Measurements from ENCODE around the gene UNC13B.
A peak's percentile ranks its signal among the peaks of the same experiment; 100 is the strongest.

UNC13B gene

DNA sequence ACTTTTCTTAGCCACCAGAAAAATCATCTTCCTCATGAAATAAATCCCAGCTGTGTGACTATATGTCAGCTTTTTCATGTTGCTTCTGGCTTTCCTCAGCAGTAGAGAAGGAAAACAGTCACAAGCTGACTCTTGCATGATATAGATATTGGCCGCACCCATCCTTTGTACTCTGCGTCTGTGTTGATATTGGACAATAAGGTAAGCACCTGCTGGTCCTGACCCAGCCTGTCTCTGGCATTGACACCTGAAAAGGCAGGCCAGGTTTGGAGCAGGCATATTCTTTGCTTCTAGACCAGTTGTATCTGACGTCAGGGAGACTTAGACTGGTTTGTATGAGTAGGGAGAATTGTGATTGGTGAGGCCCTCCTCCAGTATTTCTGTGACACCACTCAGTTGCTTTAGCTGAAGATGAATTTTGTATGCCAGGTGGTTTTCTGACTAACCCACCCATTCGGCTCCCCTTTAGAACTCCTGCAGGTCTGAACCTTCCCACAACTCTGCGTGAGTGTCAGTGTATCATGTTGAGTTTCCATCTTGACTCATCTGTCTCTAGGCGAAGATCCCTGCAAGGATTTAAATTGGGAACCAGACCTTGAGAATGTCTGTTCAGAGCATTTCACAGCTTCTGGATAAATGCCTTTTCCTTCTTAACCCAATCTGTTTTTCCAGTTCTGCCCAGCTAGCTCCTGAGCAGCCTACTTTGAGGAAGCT lies 176.9 kb downstream of the UNC13B start:
- no peak for FAIRE-seq

DNA sequence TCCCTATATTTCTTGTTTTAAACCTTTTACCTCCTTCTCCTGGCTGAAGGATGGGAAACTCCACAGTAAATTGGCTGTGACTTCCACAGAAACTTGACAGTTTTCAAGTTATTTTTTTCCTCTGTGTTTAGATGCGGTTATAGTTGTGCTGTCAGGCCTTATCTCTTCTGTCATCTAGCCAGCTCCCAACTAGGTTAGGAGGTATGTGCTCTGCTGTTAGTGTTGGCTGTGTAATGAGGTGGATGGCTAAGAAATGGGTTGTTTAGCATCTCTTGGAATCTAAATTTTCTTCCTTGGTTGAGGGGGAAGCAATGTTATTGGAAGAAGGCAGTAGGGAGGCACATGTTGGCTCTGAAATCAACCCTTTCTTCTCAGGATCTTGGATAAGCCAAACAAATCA lies 178.2 kb downstream of the UNC13B start:
- no peak for FAIRE-seq

DNA sequence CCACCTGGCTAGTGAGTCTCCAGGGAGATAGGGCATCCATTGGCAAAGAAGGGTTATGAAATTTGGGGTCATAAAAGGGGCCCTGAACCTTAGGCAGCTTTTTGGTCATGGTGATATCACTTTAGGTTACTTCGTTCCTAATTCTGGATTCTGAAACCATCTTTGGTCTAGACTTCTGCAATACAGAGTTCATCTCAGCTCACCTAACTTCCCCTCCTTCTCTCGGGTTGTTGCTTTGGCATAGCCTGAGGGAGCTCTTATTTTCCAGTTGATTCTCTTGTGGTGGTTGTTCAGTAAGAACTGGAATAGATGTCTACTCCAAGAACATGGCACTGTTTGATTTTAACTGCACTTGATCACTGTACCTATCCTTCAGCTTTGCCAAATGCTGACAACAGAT lies 179.2 kb downstream of the UNC13B start:
- no peak for FAIRE-seq

DNA sequence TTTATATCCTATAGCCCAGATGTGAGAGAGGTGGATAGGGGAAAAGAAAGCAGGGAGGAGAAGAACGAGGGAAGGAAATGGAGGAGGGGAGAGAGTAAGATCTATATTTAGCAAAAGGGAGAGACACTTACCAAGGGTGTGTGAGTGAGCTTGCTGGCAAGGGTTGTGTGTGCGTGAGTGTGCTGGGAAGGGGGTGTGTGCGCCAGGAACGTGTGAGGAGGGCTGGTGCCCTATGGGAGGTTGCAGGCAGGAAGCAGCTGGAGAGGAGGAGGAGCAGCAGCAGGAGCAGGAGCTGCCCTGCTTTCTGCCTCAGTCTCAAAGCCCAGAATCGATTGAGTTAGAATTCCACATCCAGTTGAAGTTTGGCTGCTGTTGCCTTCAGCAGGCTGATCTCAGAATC lies 179.8 kb downstream of the UNC13B start:
- FAIRE-seq: no peak

DNA sequence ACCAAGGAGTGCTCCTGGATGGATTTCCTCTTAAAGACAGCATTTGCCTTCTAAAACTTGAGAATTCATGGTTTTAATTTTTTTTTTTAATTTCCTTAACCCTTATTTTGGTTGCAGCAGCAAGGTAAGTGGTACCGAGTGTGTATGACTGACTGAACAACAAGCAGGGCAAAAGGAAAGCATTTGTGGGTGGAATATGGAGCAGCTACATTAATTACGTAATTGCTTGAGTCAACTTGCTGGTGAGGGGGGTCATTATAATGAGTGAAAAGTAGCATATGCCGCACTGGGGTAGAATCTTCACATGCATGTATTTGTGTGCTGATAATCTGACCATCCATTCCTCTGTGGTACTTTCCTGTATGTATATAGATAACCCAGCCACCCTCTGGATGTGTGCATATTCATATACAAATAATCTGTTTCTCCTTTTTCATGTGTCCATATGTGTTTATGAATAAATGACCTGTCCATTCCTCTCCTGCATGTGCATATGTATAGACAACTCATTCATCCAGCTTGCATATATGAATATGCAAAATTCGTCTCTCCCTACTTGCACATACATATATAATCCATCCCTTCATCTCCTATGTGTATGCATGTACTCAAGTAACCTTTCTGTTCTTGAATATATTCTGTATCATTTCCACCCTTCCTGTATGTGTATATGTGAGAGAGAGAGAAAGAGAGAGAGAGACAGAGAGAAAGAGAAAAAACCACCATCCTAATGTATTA lies 180.6 kb downstream of the UNC13B start:
- no peak for FAIRE-seq

DNA sequence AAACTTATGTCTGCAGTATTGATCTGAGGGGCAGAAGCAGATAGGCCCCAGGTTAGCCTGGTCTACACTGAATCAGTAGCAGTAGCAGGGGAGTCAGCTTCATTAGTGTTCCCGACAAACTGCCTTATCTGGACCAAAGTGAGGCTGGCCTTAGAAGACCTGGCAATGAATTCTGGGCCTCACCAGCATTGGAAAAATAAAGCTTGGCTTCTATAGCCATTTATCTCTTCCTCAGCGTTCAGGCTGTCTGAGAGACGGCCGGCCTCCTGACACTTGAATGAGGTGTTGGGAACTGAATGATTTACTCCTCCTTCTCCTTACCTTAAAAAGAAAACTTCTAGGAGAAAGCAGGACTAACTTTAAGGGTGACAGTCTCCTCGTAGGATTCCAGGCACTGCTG lies 186.3 kb downstream of the UNC13B start:
- no peak for FAIRE-seq

DNA sequence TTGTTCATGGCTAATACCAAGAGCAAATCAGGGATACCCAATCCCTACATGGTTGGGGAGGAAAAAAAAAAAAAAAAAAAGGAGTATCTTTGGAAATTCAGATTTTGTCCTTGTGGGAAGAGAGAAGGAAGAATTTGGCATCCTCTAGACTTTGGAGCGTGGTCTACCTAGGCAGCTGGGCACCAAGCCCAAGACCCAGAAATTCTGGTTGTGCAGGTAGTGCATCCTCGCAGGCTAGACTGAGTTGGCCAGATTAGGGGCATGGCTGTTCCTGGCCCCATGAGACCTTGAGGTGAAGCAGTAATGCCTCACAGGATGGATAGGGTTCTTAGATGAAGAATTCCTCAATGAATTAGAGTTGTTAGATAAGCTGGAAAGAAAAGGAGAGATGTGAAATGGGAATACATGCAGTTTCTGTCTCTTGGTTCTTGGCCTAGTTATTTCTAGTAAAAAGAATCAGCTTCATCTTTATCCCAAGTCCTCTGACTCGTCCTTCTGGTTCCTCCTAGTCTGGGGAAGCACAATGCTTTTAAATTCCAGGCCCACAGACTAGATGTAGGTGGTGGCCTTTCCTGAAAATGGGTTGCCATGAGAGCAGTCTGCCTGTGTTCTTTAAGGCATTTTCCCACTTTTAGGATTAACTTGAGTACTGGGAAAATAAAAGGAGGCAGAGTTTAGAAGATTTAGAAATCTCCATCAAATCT lies 187.6 kb downstream of the UNC13B start:
- no peak for FAIRE-seq

DNA sequence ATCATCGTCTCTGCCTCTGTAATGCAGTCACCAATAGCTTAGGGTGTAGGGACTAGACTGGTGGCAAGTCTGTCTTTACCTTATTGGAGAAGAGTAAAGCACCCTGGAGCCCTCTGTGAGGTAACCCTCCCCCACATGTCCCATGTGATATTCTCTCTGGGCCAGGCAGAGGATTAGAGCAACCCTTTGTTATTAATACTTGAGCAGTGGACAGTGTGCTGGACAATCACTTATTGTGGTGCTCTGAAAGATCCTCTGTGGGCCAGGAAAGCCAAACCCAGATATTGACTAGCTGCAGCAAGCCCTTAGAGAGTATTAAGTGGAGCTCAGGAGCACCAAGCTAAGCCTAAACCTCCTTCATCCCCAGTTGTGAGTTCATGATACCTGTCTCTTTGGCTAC lies 188.4 kb downstream of the UNC13B start:
- FAIRE-seq: no peak

DNA sequence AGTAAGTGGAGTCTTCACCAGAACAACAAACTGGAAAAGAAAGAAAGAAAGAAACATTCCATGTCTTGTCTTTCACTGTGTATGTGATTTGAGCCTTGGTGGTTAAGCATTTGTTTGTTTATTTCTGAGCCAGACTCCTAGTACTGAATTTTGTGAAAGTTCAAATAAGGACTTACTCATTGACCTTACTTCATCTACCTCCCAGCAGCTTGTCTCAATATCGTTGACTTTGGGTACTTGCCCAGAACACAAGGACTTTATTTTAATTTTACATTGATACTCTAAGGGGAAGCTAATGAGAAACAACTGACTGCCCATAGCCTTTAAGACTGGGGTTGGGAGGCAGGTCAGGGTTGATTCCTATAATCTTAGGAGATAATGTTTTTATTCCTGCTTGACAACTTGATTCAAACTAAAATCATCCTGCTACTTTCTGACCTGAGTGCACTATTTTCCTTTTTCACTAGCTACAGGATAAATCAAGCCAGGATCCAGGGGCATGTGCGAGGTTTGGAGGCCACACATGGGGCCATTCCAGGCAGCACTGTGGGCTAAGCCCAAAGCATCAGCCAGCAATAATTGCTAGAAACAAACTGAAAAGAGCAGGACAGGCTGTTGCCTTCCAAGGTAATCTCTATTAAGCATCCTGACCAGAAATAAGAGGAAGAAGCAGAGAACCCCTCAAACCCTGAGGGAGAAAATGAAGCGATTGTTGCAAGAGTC lies 189.2 kb downstream of the UNC13B start:
- peak; percentile 86 for FAIRE-seq

DNA sequence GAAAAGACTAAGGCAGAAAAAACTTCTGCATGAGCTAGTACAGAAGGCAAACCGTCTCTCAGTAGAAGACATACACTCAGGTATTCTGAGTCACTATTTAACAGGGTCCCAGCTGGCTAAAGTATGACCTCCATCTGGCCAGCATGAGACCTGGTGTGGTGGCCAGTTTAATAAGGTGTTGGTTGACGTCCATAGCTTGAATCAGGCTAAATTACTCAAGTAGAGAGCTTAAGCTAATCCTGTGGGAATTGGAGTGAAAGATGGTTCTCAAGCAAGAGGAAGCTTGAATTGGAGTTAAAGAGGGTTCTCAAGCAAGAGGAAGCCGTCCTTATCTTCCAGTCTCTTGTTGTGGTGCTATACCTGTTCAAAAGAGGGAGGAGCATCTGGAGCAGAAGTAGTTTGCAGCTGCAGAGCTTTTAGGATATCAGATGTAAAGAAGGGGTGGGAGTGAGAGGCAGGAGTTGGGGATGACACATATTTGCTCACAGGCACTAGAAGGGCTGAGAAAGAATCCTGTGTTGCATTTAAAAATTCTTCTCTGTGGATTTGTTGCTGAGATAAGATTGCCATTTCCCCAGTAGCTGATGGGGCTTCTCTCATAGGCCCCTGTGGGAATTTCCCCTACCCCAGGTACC lies 192.0 kb downstream of the UNC13B start:
- no peak for FAIRE-seq

DNA sequence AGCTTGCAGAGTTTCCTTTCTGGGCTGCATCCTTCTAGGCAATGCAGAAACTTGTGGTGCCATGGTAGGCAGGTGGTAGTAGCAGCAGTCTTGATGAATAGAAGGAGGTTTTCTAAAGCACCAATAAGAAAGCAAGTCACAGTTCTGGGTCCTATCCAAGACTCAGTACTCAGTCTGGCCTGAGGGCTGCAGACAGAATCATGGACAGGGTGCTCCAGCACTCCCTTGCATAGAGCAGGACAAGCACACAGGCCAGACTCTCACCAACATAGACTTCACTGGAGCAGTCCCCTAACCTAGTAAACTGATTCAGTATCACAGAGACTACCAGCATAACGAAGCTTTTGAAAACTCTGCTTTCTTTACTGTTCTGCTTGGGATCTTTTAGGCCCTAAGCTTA lies 194.1 kb downstream of the UNC13B start:
- FAIRE-seq: no peak

DNA sequence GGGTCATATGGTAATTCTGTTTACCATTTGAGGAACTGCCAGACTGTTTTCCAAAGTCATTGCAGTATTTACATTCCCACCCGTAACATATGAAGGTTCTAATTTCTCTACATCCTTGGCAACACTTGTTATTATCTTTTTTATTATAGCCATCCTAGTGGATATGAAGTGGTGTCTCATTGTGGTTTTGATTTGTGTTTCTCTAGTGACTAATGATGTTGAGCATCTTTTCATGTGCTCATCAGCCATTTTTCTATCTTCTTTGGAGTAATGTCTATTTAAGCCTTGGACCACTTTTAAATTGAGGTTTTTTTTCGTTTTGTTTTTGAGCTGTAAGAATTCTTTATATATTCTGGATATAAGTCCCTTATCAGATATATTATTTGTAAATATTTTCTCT lies 195.3 kb downstream of the UNC13B start:
- FAIRE-seq: no peak

DNA sequence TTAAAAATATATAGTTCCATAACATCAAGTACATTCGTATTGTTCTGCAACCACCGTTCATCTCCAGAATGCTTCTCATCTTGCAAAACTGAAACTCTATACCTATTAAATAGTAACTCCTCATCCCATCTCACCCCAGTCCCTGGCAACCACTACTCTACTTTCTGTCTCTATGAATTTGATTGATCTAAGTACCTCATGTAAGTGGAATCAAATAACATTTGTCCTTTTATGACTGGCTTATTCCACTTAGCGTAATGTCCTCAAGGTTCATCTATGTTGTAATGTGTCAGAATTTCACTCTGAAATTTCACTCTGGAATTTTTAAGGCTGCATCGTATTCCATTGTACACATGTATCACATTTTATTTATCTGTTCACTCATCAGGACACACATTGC lies 196.0 kb downstream of the UNC13B start:
- peak; percentile 53 for FAIRE-seq

DNA sequence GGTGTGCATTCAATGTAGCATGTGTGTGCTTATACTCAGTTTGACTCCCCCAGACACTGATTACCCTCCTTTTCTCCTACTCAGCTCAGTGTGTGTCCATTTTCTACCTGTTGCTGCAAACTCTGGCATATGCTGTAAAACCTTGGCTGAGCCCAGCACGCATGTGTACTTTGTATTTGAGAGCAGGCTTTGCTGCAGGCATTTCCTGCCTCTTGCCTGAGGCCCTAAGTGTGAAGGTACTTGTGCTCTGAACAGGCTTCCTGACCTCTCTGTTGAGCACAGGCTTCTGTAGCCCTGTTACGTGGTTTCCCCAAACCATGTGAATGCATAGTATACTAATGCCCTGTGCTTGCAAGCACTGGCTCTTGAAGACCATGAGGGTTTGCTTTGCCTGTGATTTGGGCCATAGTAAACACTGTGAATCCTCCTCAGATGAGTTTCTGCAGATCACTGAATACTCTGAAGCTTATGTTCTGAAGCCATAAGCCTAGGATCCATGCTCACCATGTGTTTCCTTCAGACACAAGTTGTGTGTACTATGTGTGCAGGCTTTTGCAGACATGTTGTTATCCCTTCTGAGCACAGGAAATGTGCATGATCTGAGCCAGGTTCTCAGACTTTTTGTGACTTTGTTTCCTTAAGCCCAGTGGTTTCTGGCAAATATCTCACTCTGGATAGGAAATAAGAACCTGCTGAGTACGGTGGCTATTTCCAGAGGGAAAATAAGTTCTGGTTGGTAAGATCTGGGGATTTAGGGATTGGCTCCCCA lies 203.2 kb downstream of the UNC13B start:
- FAIRE-seq: no peak

DNA sequence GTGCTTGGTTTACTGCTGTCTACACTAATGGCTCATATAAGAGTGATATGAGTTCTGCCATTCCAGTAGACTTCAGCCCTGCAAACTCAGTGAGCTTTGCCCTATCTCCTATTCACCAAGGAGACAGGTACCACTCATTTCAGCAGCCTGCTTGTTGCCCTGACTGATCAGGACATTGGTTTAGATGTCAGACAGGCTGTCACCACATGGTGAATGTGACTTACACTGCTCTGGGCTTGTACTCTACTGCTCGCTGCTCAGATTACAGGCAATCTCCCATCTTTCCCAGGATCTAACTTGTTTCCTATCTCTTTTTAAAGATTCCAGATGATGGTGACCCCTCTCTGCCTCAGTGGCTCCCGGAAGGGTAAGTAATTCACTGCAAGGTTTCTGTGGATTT lies 204.8 kb downstream of the UNC13B start:
- FAIRE-seq: no peak

DNA sequence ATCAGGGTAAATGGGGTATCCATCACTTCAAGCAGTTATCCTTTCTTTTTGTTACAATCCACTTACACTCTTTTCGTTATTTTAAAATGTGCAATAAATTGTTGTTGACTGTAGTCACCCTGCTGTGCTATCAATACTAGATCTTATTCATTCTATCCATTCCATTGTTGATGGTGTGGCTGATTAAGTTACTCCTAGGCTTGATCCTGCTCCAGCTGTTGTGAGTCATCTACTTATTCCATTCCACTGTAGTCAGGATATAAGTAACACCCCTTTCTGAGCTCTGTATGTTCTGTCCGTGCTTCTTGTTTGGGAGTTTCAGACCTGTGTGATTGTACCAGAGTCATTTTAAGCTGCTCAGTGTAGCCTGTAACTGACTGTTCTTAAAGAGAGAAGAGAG lies 205.6 kb downstream of the UNC13B start:
- no peak for FAIRE-seq

DNA sequence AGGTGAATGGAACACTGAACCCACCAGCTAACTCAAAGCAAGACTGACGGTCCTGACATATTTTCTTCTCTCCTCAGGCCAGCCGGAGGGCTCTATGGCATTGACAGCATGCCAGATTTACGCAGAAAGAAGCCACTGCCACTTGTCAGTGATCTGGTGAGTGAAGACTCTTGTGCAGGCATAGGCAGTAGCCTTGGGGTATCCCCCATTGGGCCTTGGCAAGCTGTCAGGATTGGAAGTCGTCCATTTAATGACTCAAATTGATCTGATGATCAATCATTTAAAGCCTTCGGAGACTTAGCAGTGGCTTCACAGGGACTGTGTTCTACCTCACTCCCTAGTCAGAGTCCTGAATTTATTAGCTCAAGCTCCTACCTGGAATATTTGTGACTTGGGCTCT lies 208.4 kb downstream of the UNC13B start:
- FAIRE-seq: no peak

DNA sequence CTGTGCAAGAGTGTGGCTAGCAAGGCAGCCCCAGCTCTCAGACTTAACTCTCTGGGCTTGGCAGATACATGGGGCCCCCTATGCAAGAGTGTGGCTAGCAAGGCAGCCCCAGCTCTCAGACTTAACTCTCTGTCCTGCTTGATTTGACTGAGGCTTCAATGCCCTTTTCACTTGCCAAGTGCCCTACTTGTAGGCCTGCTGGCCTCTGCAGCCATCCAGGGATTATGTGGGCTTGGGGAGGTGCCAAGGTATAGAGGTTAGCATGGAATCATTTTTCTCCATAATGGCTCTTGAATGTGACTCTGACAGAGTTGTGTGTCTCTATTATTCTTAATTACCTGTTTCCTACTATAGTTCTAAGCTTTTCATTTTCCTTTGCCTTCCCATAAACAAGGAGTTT lies 212.6 kb downstream of the UNC13B start:
- FAIRE-seq: no peak

DNA sequence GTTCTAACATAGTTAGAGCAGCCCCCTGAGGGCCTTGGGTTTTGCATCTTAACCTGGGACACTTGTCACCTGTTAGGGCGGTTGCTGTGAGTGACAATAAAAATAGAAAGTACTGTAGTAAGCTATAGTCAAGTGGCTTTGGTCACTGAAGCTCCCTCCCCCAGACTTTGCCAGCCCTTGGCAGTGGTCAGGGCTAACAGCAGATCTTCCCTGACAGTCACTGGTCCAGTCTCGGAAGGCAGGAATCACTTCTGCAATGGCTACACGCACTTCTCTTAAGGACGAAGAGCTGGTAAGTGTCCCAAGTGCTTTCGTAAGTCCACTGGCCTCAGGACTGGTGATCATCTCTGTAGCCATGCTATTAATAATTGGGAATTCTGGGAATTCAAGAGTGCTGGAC lies 213.1 kb downstream of the UNC13B start:
- no peak for FAIRE-seq

DNA sequence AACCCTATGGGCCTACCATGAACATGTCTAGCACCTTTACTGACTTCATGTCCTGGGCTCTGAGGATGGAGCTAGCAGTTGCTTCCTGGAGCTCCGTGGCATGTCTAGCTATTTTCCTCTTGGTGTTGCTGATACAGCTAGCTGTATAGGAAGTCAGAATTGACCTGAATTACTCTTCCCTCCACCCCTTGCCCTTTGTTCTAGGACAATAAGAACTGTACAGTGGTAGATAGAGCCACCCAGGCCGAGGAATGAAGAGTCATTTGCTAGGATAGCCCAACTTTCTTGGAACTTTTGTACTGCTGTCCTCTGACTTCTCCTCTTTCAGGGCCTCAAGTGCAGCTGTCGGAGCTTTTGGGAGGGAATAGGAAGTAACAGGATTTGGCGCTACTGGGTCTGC lies 218.2 kb downstream of the UNC13B start:
- FAIRE-seq: no peak

DNA sequence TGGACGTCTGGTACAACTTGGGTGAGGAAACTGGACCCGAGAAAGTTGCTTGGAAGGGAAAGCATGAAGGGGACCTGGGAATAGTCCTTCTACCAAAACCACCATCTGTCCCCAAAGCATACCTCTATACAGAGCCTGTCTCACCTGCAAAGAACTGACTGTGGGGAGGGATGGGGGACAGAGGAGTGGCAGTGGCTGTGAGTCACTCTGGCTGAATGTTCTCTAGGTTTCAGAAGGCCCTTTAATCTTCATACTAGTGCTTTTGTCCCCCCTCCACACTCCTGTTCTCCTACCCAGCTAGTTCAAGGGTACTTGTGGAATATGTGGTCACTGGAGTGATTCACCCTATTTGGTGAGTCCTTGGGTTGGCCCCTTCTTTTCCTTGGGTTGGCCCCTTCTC lies 218.8 kb downstream of the UNC13B start:
- no peak for FAIRE-seq

DNA sequence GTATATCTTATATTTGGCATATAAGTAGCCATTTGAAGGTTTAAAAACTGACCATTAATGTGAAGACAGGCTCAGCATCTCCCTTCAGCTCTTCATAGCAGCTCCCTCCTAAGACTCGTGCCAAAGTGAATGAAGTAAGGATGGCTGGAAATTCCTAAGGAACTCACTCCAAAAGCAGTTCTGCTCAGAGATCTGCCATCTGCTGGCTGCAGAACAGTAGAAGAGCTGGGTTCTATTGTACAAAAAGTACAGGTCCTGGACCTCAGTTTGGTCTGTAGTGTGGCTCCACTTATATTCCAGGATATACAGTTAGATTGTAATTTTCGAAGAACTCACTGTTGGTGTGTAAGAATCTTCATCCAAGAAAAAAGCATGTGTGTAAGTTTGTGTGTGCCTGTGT lies 223.2 kb downstream of the UNC13B start:
- FAIRE-seq: no peak

All from islet of Langerhans (tissue), 1 donor.